ENCODE data around the gene CORO2A. TPM values are rescaled to one million over a fixed set of nuclear protein-coding genes. Genes with fewer than 3 reads are reported as not detected.
A peak's percentile ranks its signal among the peaks of the same experiment; 100 is the strongest.

Gene CORO2A
- total RNA-seq, 4 donors from 2014 or later, result 1.1 to 3.5 (median 2.1) TPM

DNA sequence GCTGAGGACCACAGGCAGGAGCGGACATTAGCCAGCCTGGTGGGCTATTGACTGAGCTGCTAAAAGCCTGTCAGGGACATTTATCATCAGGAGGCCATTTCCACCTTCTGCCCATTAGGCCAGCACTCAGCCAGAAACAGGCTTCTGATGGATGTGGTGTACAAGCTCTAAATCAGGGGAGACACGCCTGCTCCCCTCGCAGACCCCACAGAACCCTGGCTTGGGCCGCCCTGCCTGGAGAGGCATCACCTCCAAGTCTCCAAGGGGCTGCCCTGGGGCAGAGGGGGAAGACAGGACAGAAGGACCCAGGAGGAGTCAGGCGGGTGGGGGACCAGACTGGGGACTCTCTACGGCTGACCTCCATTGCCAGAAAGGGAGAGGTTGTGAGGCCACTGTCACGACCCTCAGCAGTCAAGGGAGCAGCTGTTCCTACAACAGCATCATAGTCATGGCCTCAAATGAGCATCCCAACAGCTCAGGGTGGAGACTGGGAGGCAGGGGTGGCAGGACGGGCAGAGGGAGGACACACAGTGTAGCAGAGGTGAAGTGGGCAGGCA is 49.4 kb downstream of the CORO2A start:
- no peak overlapping the region for H3K27ac ChIP-seq
- WGBS, 2 donors, result 85 to 94% methylated on average over 4 to 7 of the region's 8 CpGs
- peaks cover 0 to 10% of the 10 kb centered on the region in 2 donors for H3K4me1 ChIP-seq
- H3K4me3 ChIP-seq (replicated peaks in 1 of 3), result no peak overlapping the region
- intact Hi-C loops (cut with DNase I), result no loop called here
- TF ChIP-seq POLR2A (IDR thresholded peaks at IDR 0.05), result no peak
- TF ChIP-seq, protein P1, sequence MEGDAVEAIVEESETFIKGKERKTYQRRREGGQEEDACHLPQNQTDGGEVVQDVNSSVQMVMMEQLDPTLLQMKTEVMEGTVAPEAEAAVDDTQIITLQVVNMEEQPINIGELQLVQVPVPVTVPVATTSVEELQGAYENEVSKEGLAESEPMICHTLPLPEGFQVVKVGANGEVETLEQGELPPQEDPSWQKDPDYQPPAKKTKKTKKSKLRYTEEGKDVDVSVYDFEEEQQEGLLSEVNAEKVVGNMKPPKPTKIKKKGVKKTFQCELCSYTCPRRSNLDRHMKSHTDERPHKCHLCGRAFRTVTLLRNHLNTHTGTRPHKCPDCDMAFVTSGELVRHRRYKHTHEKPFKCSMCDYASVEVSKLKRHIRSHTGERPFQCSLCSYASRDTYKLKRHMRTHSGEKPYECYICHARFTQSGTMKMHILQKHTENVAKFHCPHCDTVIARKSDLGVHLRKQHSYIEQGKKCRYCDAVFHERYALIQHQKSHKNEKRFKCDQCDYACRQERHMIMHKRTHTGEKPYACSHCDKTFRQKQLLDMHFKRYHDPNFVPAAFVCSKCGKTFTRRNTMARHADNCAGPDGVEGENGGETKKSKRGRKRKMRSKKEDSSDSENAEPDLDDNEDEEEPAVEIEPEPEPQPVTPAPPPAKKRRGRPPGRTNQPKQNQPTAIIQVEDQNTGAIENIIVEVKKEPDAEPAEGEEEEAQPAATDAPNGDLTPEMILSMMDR (IDR thresholded peaks at IDR 0.05), result no peak
- no peaks in the 10 kb centered on the region for H3K36me3 ChIP-seq
- H3K9me3 ChIP-seq, result no peaks in the 10 kb centered on the region
- no peak for DNase-seq
- no peaks in the 10 kb centered on the region for H3K27me3 ChIP-seq

DNA sequence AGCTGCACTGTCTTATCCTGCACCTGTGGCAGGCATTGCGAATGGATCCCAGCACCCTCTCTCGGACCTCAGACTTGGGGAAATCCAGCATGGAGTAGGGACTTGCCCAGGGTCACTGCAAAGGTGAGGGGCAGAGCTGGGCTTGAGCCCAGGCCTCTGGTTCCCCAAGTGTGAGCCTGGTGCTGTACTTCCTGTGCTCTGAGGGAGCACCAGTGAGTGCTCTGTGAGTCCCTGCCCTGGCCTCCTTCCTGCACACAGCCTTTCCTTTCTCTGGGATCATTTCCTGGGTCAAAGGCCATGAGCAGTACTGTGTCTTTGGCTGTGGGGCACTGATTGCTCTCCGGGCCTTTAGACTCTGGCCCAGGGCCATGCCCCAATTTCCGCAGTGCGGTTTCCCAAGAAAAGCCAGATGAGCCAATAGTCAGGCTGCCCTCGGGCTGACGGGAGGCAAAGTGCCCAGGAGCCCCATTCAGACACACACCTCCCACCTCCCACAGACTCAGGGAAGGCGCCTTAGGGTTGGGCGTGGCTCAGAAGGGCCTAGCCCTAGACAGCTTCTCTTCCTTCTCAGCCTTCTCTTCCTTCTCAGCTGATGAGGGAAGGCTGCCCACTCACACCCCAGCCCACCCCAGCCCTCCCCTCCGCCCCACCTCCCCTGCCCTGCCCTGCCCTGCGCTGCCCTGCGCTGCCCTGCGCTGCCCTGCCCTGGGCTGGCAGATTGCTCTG is 50.1 kb downstream of the CORO2A start:
- intact Hi-C loops (cut with DNase I), result no loop called here
- peak; percentile 65 to 79 for DNase-seq

DNA sequence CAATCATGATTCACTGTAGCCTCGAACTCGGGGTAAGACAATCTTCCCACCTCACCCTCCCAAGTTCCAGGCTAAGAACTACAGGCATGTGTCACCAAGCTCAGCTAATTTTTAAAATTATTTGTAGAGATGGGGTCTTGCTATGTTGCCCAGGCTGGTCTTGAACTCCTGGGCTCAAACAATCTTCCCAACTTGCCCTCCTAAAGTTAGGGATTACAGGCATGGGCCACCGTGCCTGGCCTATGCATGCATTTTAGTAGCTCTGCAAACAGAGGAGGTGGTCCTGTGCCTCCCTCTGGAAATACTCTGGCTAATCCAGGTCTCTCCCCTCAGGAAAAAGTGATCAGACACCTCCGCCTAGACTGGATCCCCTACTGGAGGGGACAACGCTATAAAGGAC is 51.9 kb downstream of the CORO2A start:
- DNase-seq, result no peak
- Histone ChIP-seq H3K27ac (no peak overlapping the region), H3K4me3 (replicated peaks in 1 of 3) (no peak overlapping the region), H3K27me3 (no peaks in the 10 kb centered on the region), H3K9me3 (no peaks in the 10 kb centered on the region), H3K4me1 (peaks cover 0 to 6% of the 10 kb centered on the region in 2 donors), H3K36me3 (no peaks in the 10 kb centered on the region)
- no peak for TF ChIP-seq POLR2A (IDR thresholded peaks at IDR 0.05)
- TF ChIP-seq, protein P1 (IDR thresholded peaks at IDR 0.05), result no peak
- WGBS, 2 donors, result 90 to 91% methylated on average over 5 of the region's 5 CpGs
- intact Hi-C loops (cut with DNase I), result no loop called here

More for the DNA sequence above, 50.1 kb downstream of the CORO2A start:
- no peak for TF ChIP-seq POLR2A (IDR thresholded peaks at IDR 0.05)
- TF ChIP-seq, protein P1 (IDR thresholded peaks at IDR 0.05), result no peak
- no peaks in the 10 kb centered on the region for H3K36me3 ChIP-seq
- no peak overlapping the region for H3K27ac ChIP-seq
- WGBS, 2 donors, result 35 to 38% methylated on average over 7 to 9 of the region's 13 CpGs
- no peak overlapping the region for H3K4me3 ChIP-seq (replicated peaks in 1 of 3)
- no peaks in the 10 kb centered on the region for H3K27me3 ChIP-seq
- peaks cover 0 to 10% of the 10 kb centered on the region in 2 donors for H3K4me1 ChIP-seq
- no peaks in the 10 kb centered on the region for H3K9me3 ChIP-seq

DNA sequence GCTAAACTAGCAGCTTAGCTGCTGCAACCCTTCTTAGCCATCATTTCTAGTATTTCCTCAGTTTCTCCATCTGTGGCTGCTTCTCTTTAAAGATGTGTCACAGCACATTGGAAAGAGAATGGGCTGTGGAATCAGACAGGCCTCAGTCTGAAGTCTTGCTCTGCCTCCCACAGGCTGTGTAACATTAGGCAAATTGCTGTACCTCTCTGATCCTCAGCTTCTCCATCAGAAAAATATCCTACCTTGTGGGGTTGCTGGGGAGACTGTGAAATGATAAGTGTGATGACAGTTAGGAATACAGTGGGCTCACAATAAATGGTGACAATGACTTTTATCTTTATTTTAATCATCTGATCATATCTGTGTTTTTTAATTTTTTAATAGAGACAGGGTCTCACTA is 55.9 kb downstream of the CORO2A start:
- Histone ChIP-seq H3K27me3 (no peaks in the 10 kb centered on the region), H3K4me3 (replicated peaks in 1 of 3) (no peak overlapping the region), H3K27ac (no peak overlapping the region), H3K4me1 (no peaks in the 10 kb centered on the region), H3K9me3 (no peaks in the 10 kb centered on the region), H3K36me3 (no peaks in the 10 kb centered on the region)
- no peak for DNase-seq
- intact Hi-C loops (cut with DNase I), result no loop called here
- TF ChIP-seq, protein P1 (IDR thresholded peaks at IDR 0.05), result no peak

DNA sequence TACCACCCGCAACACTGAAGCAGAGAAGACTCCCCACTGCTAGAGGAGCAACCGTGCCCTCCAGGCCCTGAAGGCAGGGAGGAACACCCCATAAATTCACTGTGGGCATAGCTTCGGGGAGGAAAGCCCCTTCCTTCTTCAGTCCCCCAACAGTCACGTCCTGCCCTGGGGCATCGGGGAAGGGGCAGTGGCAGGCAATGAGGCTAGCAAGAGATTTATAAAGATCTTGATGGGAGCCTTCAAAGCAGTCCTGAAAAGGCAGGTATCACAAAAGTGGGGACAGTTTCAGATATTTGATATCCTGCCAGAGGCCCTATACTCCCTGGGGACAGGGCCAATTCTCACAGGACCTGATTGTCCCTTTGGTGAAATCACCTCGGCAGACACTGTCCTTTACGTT is 56.5 kb downstream of the CORO2A start:
- Histone ChIP-seq H3K36me3 (no peaks in the 10 kb centered on the region), H3K27me3 (no peaks in the 10 kb centered on the region), H3K4me3 (replicated peaks in 1 of 3) (no peak overlapping the region), H3K27ac (no peak overlapping the region), H3K4me1 (no peaks in the 10 kb centered on the region), H3K9me3 (no peaks in the 10 kb centered on the region)
- 94 to 95% methylated on average over 5 to 7 of the region's 7 CpGs for WGBS, 2 donors
- TF ChIP-seq, protein P1 (IDR thresholded peaks at IDR 0.05), result no peak
- TF ChIP-seq POLR2A (IDR thresholded peaks at IDR 0.05), result no peak
- DNase-seq, result no peak
- intact Hi-C loops (cut with DNase I), result no loop called here
